Astrocyte (in vitro differentiated cells and primary cell): ENCODE results near the gene AQP7.
"Not testable (repeated sequence)": the region's sequence is repeated elsewhere in the genome, so short reads cannot be mapped to it uniquely, and the experiment has no call there.

Source experiments
- EZH2 ChIP-seq: IDR thresholded peaks from 2 replicates; pipeline ENCODE4 v1.6.1; 2012; ENCODE audit warnings: mild to moderate bottlenecking, low read length, inconsistent platforms; ENCODE audit not compliant: insufficient read depth
- TF ChIP-seq, protein P1 (sequence below): IDR thresholded peaks from 2 replicates; pipeline ENCODE4 v1.5.1; 2011; ENCODE audit warnings: low read depth, mild to moderate bottlenecking, inconsistent platforms, low read length, moderate library complexity; ENCODE audit not compliant: insufficient read depth

DNA sequence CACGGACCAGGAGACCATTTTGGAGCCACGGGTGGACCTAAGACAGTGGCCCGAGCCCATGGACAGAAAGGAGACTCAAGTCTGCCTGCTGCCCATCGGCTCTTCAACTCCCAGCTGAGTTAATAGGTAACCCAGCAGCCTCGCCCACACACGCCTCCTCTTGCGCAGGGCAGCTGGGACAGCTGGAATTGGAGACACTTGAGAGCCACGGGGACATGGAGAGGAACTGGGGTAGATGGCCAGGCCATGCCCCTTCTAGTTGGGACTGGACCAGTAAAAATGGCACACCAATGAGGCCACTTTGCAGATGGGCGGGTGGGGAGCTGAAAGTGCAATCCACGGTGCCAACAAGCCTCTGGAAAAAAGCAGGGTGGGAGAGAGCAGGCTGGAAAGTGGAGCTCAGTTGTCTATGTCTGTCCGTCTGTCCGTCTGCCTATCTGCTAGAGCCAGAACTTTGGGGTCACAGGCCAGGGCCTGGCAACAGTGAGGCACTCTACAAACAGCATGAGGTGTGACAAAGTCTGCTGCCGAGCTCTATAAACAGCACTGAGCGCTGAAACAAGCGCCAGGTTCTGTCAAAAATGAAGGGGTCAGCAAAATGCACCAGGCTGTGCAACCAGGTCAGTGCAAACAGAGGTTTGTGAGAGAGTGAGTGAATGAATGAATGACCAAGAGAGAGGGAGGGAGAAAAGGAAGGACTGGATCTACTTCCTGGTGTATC, 7.0 kb downstream of the AQP7 start:
- not testable (repeated sequence) for TF ChIP-seq EZH2
- TF ChIP-seq, protein P1, sequence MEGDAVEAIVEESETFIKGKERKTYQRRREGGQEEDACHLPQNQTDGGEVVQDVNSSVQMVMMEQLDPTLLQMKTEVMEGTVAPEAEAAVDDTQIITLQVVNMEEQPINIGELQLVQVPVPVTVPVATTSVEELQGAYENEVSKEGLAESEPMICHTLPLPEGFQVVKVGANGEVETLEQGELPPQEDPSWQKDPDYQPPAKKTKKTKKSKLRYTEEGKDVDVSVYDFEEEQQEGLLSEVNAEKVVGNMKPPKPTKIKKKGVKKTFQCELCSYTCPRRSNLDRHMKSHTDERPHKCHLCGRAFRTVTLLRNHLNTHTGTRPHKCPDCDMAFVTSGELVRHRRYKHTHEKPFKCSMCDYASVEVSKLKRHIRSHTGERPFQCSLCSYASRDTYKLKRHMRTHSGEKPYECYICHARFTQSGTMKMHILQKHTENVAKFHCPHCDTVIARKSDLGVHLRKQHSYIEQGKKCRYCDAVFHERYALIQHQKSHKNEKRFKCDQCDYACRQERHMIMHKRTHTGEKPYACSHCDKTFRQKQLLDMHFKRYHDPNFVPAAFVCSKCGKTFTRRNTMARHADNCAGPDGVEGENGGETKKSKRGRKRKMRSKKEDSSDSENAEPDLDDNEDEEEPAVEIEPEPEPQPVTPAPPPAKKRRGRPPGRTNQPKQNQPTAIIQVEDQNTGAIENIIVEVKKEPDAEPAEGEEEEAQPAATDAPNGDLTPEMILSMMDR, result not testable (repeated sequence)
